ENCODE results near the gene DUOXA1.

GRCh38 chr15:45157974-45158373 lies 28.3 kb upstream of the DUOXA1 start:
- TF ChIP-seq POLR2A (IDR thresholded peaks at IDR 0.05; ENCODE audit: extremely low read depth, insufficient read length) (no peak), CTCF (IDR thresholded peaks at IDR 0.05; ENCODE audit: low read depth, low read length) (no peak), MAX (IDR thresholded peaks at IDR 0.05; ENCODE audit: low read depth, low read length) (no peak)

All from NB4 (cell line).